HCT116 (cell line): ENCODE measurements around the gene TTYH2. TPM values are rescaled to one million over a fixed set of nuclear protein-coding genes. Genes with fewer than 3 reads are reported as not detected.

ENCODE experiments used
- ATAC-seq: fragments of 200-7000 bp; cut with Tn5 transposase; 2 replicates; pipeline ENCODE4 v1.9.1; 2020; ENCODE audit warnings: mild to moderate bottlenecking, moderate library complexity
- BruUV-seq: library from RNA; stranded (reverse); fragments of 400-500 nt; replicated peaks from 2 replicates; lab custom pipeline; 2021; lab: Mats Ljungman, UMichigan
- CTCF ChIA-PET: fragments of 300-600 bp; sonication (Branson Sonifier 250); formaldehyde crosslinking; loops from one replicate; lab custom pipeline; 2021; ENCODE audit warnings: antibody characterized with exemption; lab: Charles Lee
- POLR2A ChIA-PET: fragments of 300-600, 350-600 bp; sonication (Branson Sonifier 250); formaldehyde crosslinking; loops from one replicate; lab custom pipeline; 2021; ENCODE audit warnings: antibody characterized with exemption; lab: Charles Lee
- RAD21 ChIA-PET, 2 experiments: fragments of 300-600 bp; sonication (Branson Sonifier 250); formaldehyde crosslinking; loops; one replicate each; lab custom pipeline; 2023; ENCODE audit warnings: low total read pairs in 2 of 2; ENCODE audit not compliant: uncharacterized antibody in 2 of 2, unreplicated experiment in 2 of 2, low non-redundant PET in 1 of 2; lab: Charles Lee
- DNase-seq: peaks from one replicate; pipeline ENCODE4 v3.0.0-alpha.2; 2010; ENCODE audit warnings: low read depth, low spot score
- H2AFZ ChIP-seq: fragments of 200-600 bp; shearing (Covaris generic), sonication (generic); 2 replicates; pipeline ENCODE4 v1.6.1; 2017; ENCODE audit warnings: low read depth, mixed run types, mixed read lengths, antibody characterized with exemption, low read length; ENCODE audit not compliant: poor library complexity, severe bottlenecking
- H3K27ac ChIP-seq: 2 replicates; pipeline ENCODE4 v1.5.1; 2012; ENCODE audit warnings: low read depth, low read length
- H3K27me3 ChIP-seq: fragments of 200-600 bp; sonication (generic); 2 replicates; pipeline ENCODE4 v1.6.1; 2016; ENCODE audit warnings: mixed run types, low read length, mixed read lengths; ENCODE audit not compliant: insufficient read depth
- H3K36me3 ChIP-seq, 2 experiments: fragments of 200-500 bp in 1 of 2; fragments of 200-600 bp in 1 of 2; sonication (Bioruptor generic) in 1 of 2; sonication (generic) in 1 of 2; 2 replicates each; pipeline versions ENCODE4 v1.5.1 to v1.6.1; 2014 to 2016; ENCODE audit warnings: low read length in 2 of 2, inconsistent platforms in 1 of 2, mixed read lengths in 1 of 2, mixed run types in 1 of 2; ENCODE audit not compliant: insufficient read depth in 2 of 2, control insufficient read depth in 1 of 2
- H3K4me1 ChIP-seq, 2 experiments: fragments of 200-600 bp in 1 of 2; sonication (generic) in 1 of 2; 2 replicates each; pipeline versions ENCODE4 v1.5.1 to v1.6.1; 2012 to 2017; ENCODE audit warnings: low read length in 2 of 2, inconsistent platforms in 1 of 2, mild to moderate bottlenecking in 1 of 2, mixed read lengths in 1 of 2, mixed run types in 1 of 2, moderate library complexity in 1 of 2; ENCODE audit not compliant: insufficient read depth in 2 of 2, control insufficient read depth in 1 of 2
- H3K4me2 ChIP-seq: fragments of 200-600 bp; sonication (generic); 2 replicates; pipeline ENCODE4 v1.6.1; 2017; ENCODE audit warnings: mixed run types, low read length, mixed read lengths
- H3K4me3 ChIP-seq, 2 experiments: fragments of 200-600 bp in 1 of 2; sonication (generic) in 1 of 2; replicated peaks in 1 of 2; 2 replicates each; pipeline ENCODE4 v1.5.1; 2011 to 2016; ENCODE audit warnings: low read length in 2 of 2, control low read depth in 1 of 2, low read depth in 1 of 2, mild to moderate bottlenecking in 1 of 2, mixed read lengths in 1 of 2, mixed run types in 1 of 2
- H3K79me2 ChIP-seq: fragments of 200-600 bp; sonication (generic); 2 replicates; pipeline ENCODE4 v1.6.1; 2017; ENCODE audit warnings: mild to moderate bottlenecking, mixed run types, low read length, moderate library complexity, mixed read lengths; ENCODE audit not compliant: insufficient read depth
- H3K9ac ChIP-seq: fragments of 200-600 bp; sonication (generic); 2 replicates; pipeline ENCODE4 v1.6.1; 2016; ENCODE audit warnings: low read length, mixed read lengths
- H3K9me2 ChIP-seq: fragments of 200-600 bp; sonication (generic), shearing (Covaris generic); 2 replicates; pipeline ENCODE4 v1.6.1; 2017; ENCODE audit warnings: mixed run types, mild to moderate bottlenecking, moderate library complexity; ENCODE audit not compliant: insufficient read depth
- H3K9me3 ChIP-seq, 2 experiments: fragments of 200-500 bp in 1 of 2; fragments of 200-600 bp in 1 of 2; sonication (Bioruptor generic) in 1 of 2; sonication (generic) in 1 of 2; 2 replicates each; pipeline ENCODE4 v1.6.1; 2014 to 2017; ENCODE audit warnings: low read length in 2 of 2, mixed read lengths in 2 of 2, inconsistent platforms in 1 of 2, low read depth in 1 of 2, mild to moderate bottlenecking in 1 of 2, mixed run types in 1 of 2, moderate library complexity in 1 of 2; ENCODE audit not compliant: control insufficient read depth in 1 of 2, insufficient read depth in 1 of 2
- H4K20me1 ChIP-seq: fragments of 200-600 bp; sonication (generic), shearing (Covaris generic); 2 replicates; pipeline ENCODE4 v1.6.1; 2017; ENCODE audit warnings: mixed run types, mild to moderate bottlenecking, moderate library complexity; ENCODE audit not compliant: insufficient read depth
- CBX3 ChIP-seq: IDR thresholded peaks from 2 replicates; pipeline ENCODE4 v1.6.1; 2012; ENCODE audit warnings: low read depth
- CEBPB ChIP-seq: IDR thresholded peaks from 2 replicates; pipeline ENCODE4 v1.6.1; 2012; ENCODE audit warnings: low read depth
- EZH2 ChIP-seq: fragments of 200-600 bp; sonication (generic); IDR thresholded peaks from 2 replicates; pipeline ENCODE4 v1.6.1; 2017; ENCODE audit warnings: antibody characterized with exemption, mixed run types
- EZH2phosphoT487 ChIP-seq: fragments of 200-600 bp; IDR thresholded peaks from 2 replicates; pipeline ENCODE4 v1.6.1; 2018; ENCODE audit warnings: antibody characterized with exemption, borderline replicate concordance
- FOSL1 ChIP-seq: IDR thresholded peaks from 2 replicates; pipeline ENCODE4 v1.6.1; 2012; ENCODE audit warnings: low read depth
- JUND ChIP-seq: IDR thresholded peaks from 2 replicates; pipeline ENCODE4 v1.6.1; 2012
- POLR2A ChIP-seq: IDR thresholded peaks from 2 replicates; pipeline ENCODE4 v1.7.0; 2011; ENCODE audit warnings: borderline replicate concordance; ENCODE audit not compliant: insufficient read depth, insufficient read length; ENCODE audit errors: extremely low read depth
- POLR2AphosphoS5 ChIP-seq: IDR thresholded peaks from 2 replicates; pipeline ENCODE4 v1.6.1; 2011; ENCODE audit warnings: mild to moderate bottlenecking, low read depth, low read length, moderate library complexity
- SP1 ChIP-seq: IDR thresholded peaks from 2 replicates; pipeline ENCODE4 v1.6.1; 2012; ENCODE audit warnings: low read depth
- SRF ChIP-seq: IDR thresholded peaks from 2 replicates; pipeline ENCODE4 v1.6.1; 2012; ENCODE audit warnings: low read depth
- TCF7L2 ChIP-seq: IDR thresholded peaks from 2 replicates; pipeline ENCODE4 v1.7.0; 2011; ENCODE audit warnings: borderline replicate concordance, inconsistent platforms; ENCODE audit not compliant: insufficient read depth, insufficient read length; ENCODE audit errors: extremely low read depth
- ZNF274 ChIP-seq: fragments of 200-500 bp; sonication (Bioruptor generic); IDR thresholded peaks from 2 replicates; pipeline ENCODE4 v1.6.1; 2014; ENCODE audit warnings: mild to moderate bottlenecking, low read depth, low read length, inconsistent platforms
- intact Hi-C: fragments of 100-400 bp; cut with micrococcal nuclease; formaldehyde crosslinking; loops from 2 replicates; pipeline ENCODE4 v1.10.0; 2022
- total RNA-seq: library from RNA; stranded (reverse); gene quantifications from one replicate; pipeline ENCODE4 v1.2.1, GENCODE V29; 2021; ENCODE audit not compliant: unreplicated experiment
- TF ChIP-seq, protein P1 (sequence below): IDR thresholded peaks from 2 replicates; pipeline ENCODE4 v1.6.1; 2012
- TF ChIP-seq, protein P2 (sequence below), 3 experiments: fragments of 200-600 bp in 1 of 3; sonication (generic) in 1 of 3; IDR thresholded peaks in 2 of 3; conservative IDR thresholded peaks in 1 of 3; 2 replicates each; pipeline ENCODE4 v1.5.1; 2012 to 2017; ENCODE audit warnings: low read depth in 2 of 3, low read length in 2 of 3, antibody characterized with exemption in 1 of 3, borderline replicate concordance in 1 of 3, control low read depth in 1 of 3, mild to moderate bottlenecking in 1 of 3, mixed read lengths in 1 of 3, mixed run types in 1 of 3, moderate library complexity in 1 of 3; ENCODE audit not compliant: insufficient read depth in 1 of 3
- TF ChIP-seq, protein P3 (sequence below): IDR thresholded peaks from 2 replicates; pipeline ENCODE4 v1.6.1; 2012
- TF ChIP-seq, protein P4 (sequence below): IDR thresholded peaks from 2 replicates; pipeline ENCODE4 v1.6.1; 2011; ENCODE audit warnings: mild to moderate bottlenecking, low read length, moderate library complexity; ENCODE audit not compliant: insufficient replicate concordance; ENCODE audit errors: extremely low read depth

TTYH2 gene
- total RNA-seq, 1 experiment from 2014 or later: 10.8 TPM

GRCh38 chr17:74231928-74232907 is 18.8 kb downstream of the TTYH2 start:
- H3K27ac ChIP-seq: no peak overlapping the region
- ChIA-PET POLR2A (no interaction called here), CTCF (no interaction called here), RAD21 (no interaction called here)
- H3K9ac ChIP-seq: no peak overlapping the region
- BruUV-seq: no TSS peak
- H3K9me2 ChIP-seq: no peaks in the 10 kb centered on the region
- intact Hi-C loops: no loop called here
- H3K36me3 ChIP-seq: peaks cover 0 to 4% of the 10 kb centered on the region in 2 experiments; a peak in 1 of 4 replicates
- no peak overlapping the region for H3K4me3 ChIP-seq
- no peaks in the 10 kb centered on the region for H3K9me3 ChIP-seq
- TF ChIP-seq CBX3 (no peak), POLR2AphosphoS5 (no peak), EZH2phosphoT487 (no peak), SP1 (no peak), EZH2 (no peak), FOSL1 (no peak), JUND (no peak), TCF7L2 (no peak), SRF (no peak), POLR2A (no peak), CEBPB (no peak), ZNF274 (no peak)
- TF ChIP-seq, protein P1, sequence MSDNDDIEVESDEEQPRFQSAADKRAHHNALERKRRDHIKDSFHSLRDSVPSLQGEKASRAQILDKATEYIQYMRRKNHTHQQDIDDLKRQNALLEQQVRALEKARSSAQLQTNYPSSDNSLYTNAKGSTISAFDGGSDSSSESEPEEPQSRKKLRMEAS: no peak
- TF ChIP-seq, protein P2, sequence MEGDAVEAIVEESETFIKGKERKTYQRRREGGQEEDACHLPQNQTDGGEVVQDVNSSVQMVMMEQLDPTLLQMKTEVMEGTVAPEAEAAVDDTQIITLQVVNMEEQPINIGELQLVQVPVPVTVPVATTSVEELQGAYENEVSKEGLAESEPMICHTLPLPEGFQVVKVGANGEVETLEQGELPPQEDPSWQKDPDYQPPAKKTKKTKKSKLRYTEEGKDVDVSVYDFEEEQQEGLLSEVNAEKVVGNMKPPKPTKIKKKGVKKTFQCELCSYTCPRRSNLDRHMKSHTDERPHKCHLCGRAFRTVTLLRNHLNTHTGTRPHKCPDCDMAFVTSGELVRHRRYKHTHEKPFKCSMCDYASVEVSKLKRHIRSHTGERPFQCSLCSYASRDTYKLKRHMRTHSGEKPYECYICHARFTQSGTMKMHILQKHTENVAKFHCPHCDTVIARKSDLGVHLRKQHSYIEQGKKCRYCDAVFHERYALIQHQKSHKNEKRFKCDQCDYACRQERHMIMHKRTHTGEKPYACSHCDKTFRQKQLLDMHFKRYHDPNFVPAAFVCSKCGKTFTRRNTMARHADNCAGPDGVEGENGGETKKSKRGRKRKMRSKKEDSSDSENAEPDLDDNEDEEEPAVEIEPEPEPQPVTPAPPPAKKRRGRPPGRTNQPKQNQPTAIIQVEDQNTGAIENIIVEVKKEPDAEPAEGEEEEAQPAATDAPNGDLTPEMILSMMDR (IDR thresholded peaks at IDR 0.05 in 2 of 3, conservative IDR thresholded peaks at IDR 0.05 in 1 of 3; ENCODE audit: borderline replicate concordance in 1 of 3, insufficient read depth in 1 of 3, low read depth in 2 of 3, low read length in 2 of 3): no peak
- TF ChIP-seq, protein P3, sequence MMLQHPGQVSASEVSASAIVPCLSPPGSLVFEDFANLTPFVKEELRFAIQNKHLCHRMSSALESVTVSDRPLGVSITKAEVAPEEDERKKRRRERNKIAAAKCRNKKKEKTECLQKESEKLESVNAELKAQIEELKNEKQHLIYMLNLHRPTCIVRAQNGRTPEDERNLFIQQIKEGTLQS: no peak
- TF ChIP-seq, protein P4, sequence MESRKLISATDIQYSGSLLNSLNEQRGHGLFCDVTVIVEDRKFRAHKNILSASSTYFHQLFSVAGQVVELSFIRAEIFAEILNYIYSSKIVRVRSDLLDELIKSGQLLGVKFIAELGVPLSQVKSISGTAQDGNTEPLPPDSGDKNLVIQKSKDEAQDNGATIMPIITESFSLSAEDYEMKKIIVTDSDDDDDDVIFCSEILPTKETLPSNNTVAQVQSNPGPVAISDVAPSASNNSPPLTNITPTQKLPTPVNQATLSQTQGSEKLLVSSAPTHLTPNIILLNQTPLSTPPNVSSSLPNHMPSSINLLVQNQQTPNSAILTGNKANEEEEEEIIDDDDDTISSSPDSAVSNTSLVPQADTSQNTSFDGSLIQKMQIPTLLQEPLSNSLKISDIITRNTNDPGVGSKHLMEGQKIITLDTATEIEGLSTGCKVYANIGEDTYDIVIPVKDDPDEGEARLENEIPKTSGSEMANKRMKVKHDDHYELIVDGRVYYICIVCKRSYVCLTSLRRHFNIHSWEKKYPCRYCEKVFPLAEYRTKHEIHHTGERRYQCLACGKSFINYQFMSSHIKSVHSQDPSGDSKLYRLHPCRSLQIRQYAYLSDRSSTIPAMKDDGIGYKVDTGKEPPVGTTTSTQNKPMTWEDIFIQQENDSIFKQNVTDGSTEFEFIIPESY: no peak
- ATAC-seq (no peak), DNase-seq (no peak)
- H3K27me3 ChIP-seq: no peaks in the 10 kb centered on the region
- peaks cover 0 to 9% of the 10 kb centered on the region in 2 experiments; a peak in 1 of 4 replicates for H3K4me1 ChIP-seq
- H4K20me1 ChIP-seq: no peaks in the 10 kb centered on the region
- no peaks in the 10 kb centered on the region for H3K79me2 ChIP-seq
- no peak overlapping the region for H2AFZ ChIP-seq
- no peak overlapping the region for H3K4me2 ChIP-seq
